DOHH2 (cell line): Measurements from ENCODE around the gene NRAP.

Source experiments
- H3F3A ChIP-seq: fragments of 200-600 bp; sonication (generic), shearing (Covaris generic); 2 replicates; pipeline ENCODE4 v1.6.0; 2016; ENCODE audit warnings: antibody characterized with exemption, mild to moderate bottlenecking; ENCODE audit not compliant: control insufficient read depth, insufficient read depth
- H3K27ac ChIP-seq: fragments of 200-600 bp; sonication (generic); 2 replicates; pipeline ENCODE4 v1.5.1; 2014; ENCODE audit warnings: low read depth, mild to moderate bottlenecking, low read length, moderate library complexity
- H3K27me3 ChIP-seq: fragments of 200-600 bp; sonication (generic); 2 replicates; pipeline ENCODE4 v1.6.1; 2014; ENCODE audit warnings: mild to moderate bottlenecking, low read length, mixed read lengths; ENCODE audit not compliant: control insufficient read depth
- H3K36me3 ChIP-seq: fragments of 200-600 bp; sonication (generic); 2 replicates; pipeline ENCODE4 v1.6.1; 2014; ENCODE audit warnings: mild to moderate bottlenecking, low read length, moderate library complexity, mixed read lengths; ENCODE audit not compliant: control insufficient read depth
- H3K4me1 ChIP-seq: fragments of 200-600 bp; sonication (generic); 2 replicates; pipeline ENCODE4 v1.6.1; 2014; ENCODE audit warnings: mild to moderate bottlenecking, low read length, mixed read lengths; ENCODE audit not compliant: control insufficient read depth
- H3K4me2 ChIP-seq: fragments of 200-600 bp; sonication (generic); 2 replicates; pipeline ENCODE4 v1.6.0; 2014; ENCODE audit warnings: mild to moderate bottlenecking, low read length, moderate library complexity
- H3K4me3 ChIP-seq: fragments of 200-600 bp; sonication (generic); 2 replicates; pipeline ENCODE4 v1.5.1; 2014; ENCODE audit warnings: mild to moderate bottlenecking, low read length, mixed read lengths
- H3K79me2 ChIP-seq: fragments of 200-600 bp; sonication (generic); 2 replicates; pipeline ENCODE4 v1.6.1; 2014; ENCODE audit warnings: mild to moderate bottlenecking, low read length, mixed read lengths; ENCODE audit not compliant: control insufficient read depth
- H3K9me2 ChIP-seq: fragments of 200-600 bp; sonication (generic); replicated peaks from 2 replicates; pipeline ENCODE4 v1.6.1; 2014; ENCODE audit warnings: mild to moderate bottlenecking, low read length, mixed read lengths; ENCODE audit not compliant: control insufficient read depth
- H3K9me3 ChIP-seq: fragments of 200-600 bp; sonication (generic); 2 replicates; pipeline ENCODE4 v1.6.1; 2014; ENCODE audit warnings: antibody characterized with exemption, low read length, mixed read lengths; ENCODE audit not compliant: control insufficient read depth, insufficient read depth
- H4K20me1 ChIP-seq: fragments of 200-600 bp; sonication (generic); 2 replicates; pipeline ENCODE4 v1.6.0; 2014; ENCODE audit warnings: low read depth, mild to moderate bottlenecking, antibody characterized with exemption, low read length, moderate library complexity; ENCODE audit not compliant: control insufficient read depth, insufficient read depth
- CTCF ChIP-seq: fragments of 200-600 bp; sonication (generic); IDR thresholded peaks from one replicate; pipeline ENCODE4 v1.5.1; 2014; ENCODE audit warnings: antibody characterized with exemption, mild to moderate bottlenecking, low read depth, low read length; ENCODE audit not compliant: poor library complexity, severe bottlenecking
- EZH2phosphoT487 ChIP-seq: fragments of 200-600 bp; sonication (generic); IDR thresholded peaks from 2 replicates; pipeline ENCODE4 v1.6.1; 2017; ENCODE audit warnings: borderline replicate concordance, mild to moderate bottlenecking, antibody characterized with exemption, low read length, moderate library complexity, mixed read lengths

The NRAP gene

DNA sequence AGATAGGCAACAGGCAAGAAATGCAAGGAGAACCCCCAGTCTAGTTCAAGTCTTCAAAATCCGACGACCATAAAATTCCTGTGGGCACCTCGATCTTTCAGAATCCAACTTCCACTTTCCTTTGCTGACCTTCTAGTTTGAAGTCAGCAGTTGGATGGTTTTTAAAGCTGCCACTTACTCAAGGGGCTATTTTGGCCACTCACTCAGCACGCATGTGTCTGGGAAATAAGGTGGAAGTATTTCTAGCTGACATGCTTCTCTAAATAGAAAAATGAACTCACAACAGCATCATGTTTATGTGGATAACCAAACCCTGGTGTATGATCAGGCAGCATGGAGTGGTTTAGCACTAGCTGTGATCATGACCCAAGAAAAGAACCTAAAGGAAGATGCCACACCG lies at the start of gene NRAP:
Gene NRAP, minus strand, starts transcription at position 134 of the 400 bp plus-strand sequence. CDS start 159 bp downstream, outside the sequence.
- Histone ChIP-seq H3K9me3 (no peaks in the 10 kb centered on the region), H3K4me2 (no peak within 1 kb of the TSS), H3K27ac (no peak within 1 kb of the TSS), H3K9me2 (no peaks in the 10 kb centered on the region), H3K36me3 (no peaks in the 10 kb centered on the region), H3K27me3 (no peaks in the 10 kb centered on the region), H3F3A (no peaks in the 10 kb centered on the region), H4K20me1 (no peaks in the 10 kb centered on the region), H3K4me1 (no peaks in the 10 kb centered on the region), H3K4me3 (no peak within 1 kb of the TSS), H3K79me2 (no peaks in the 10 kb centered on the region)
- TF ChIP-seq CTCF (no peak), EZH2phosphoT487 (no peak)

DNA sequence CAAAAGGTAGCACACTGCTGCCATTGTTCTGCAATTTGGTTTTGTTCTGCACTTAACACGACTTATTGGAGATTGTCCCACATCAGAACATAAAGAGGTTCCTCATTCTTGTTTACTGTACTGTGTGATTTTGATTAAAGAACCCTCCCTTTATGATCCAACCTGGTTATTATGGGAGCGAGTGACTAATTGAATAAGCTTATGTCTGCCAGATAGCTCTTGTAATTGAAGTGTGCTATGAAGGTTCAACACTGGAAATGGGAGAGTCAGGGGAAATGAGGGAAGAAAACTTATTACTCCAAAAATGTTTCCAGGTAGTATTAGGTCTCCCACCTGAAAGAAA lies 49.8 kb upstream of the NRAP start:
- no peaks in the 10 kb centered on the region for H3K36me3 ChIP-seq
- no peaks in the 10 kb centered on the region; the same call in 1 of the 2 replicates for H3K9me3 ChIP-seq
- no peak overlapping the region for H3K4me2 ChIP-seq
- H3K9me2 ChIP-seq = no peaks in the 10 kb centered on the region
- no peak overlapping the region for H3K4me3 ChIP-seq
- H4K20me1 ChIP-seq = no peaks in the 10 kb centered on the region
- H3K4me1 ChIP-seq = peaks cover 14% of the 10 kb centered on the region
- H3K27ac ChIP-seq = no peak overlapping the region
- H3K27me3 ChIP-seq = no peaks in the 10 kb centered on the region
- TF ChIP-seq CTCF (no peak), EZH2phosphoT487 (no peak)
- H3K79me2 ChIP-seq = no peaks in the 10 kb centered on the region
- no peaks in the 10 kb centered on the region for H3F3A ChIP-seq

DNA sequence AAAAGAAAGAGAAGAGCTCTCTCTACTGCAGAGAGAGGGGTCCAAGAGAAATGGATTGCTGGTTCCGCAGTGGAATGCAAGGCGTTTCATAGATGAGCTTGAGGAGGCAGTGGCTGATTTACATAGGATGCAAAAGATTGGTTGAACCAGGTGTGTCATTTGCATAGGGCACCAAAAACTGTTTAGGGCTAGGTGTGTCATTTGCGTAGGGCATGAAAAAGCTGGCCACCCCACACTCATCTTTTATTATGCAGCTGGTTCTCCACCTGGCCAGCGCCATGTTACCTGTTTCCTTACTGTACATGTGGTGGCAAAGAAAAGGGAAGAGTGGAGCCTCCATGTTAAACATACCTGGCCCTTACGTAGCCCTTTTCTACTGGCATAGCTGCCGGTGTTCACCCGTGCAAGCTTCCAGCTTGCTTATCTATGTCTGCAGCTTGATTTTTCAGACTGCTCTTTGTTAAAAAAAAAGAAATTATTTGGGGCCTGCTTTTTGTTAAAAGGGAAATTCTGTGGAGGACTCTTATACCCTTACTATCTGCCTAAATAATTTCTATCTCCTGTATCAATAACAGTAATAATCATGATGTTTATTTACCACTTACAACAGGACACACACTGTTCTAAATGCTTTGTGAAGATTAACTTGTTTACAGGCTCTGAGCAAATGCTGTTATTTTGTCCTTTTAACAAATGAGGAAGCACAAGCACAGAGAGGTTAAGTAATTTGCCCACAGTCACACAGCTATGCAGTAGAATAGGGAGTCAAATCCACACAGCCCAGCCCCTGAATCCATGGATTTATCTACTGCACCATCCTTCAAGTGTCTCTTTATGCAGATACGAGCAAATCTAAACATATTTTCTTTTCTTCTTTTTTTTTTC lies 49.2 kb upstream of the NRAP start:
- Histone ChIP-seq H3F3A (no peaks in the 10 kb centered on the region), H3K27me3 (no peaks in the 10 kb centered on the region), H3K9me3 (no peaks in the 10 kb centered on the region; the same call in 1 of the 2 replicates), H3K4me1 (peaks cover 14% of the 10 kb centered on the region), H3K4me3 (no peak overlapping the region), H3K27ac (no peak overlapping the region), H3K79me2 (no peaks in the 10 kb centered on the region), H3K36me3 (no peaks in the 10 kb centered on the region), H4K20me1 (no peaks in the 10 kb centered on the region), H3K4me2 (no peak overlapping the region), H3K9me2 (no peaks in the 10 kb centered on the region)
- TF ChIP-seq CTCF = no peak
- TF ChIP-seq EZH2phosphoT487 = no peak
